ENCODE data around the gene DUSP1. TPM values are rescaled to one million over a fixed set of nuclear protein-coding genes. Genes with fewer than 3 reads are reported as not detected.
A peak's percentile ranks its signal among the peaks of the same experiment; 100 is the strongest.

The DUSP1 gene
- total RNA-seq, 4 donors from 2014 or later = 455 to 718 (median 676) TPM

GRCh38 chr5:172802112-172802511 lies 31.1 kb upstream of the DUSP1 start:
- Histone ChIP-seq H3K36me3 (no peaks in the 10 kb centered on the region), H3K27ac (replicated peaks in 1 of 4) (no peak overlapping the region), H3K4me3 (no peak overlapping the region), H3K27me3 (no peaks in the 10 kb centered on the region), H3K4me1 (peaks cover 3 to 37% (median 23%) of the 10 kb centered on the region in 4 donors), H3K9me3 (no peaks in the 10 kb centered on the region)
- TF ChIP-seq CTCF (IDR thresholded peaks at IDR 0.05) = no peak
- no peak for TF ChIP-seq POLR2A (IDR thresholded peaks at IDR 0.05; ENCODE audit: low read depth)
- no peak for TF ChIP-seq POLR2AphosphoS5 (IDR thresholded peaks at IDR 0.05)
- TF ChIP-seq EP300 (IDR thresholded peaks at IDR 0.05) = no peak
- WGBS = 88% methylated on average over 2 of the region's 2 CpGs
- intact Hi-C loops (cut with DNase I) = no loop called here
- no peak for DNase-seq (ENCODE audit: extremely low spot score)

GRCh38 chr5:172801179-172801671 lies 30.2 kb upstream of the DUSP1 start:
- no peaks in the 10 kb centered on the region for H3K36me3 ChIP-seq
- WGBS = 64% methylated on average over 4 of the region's 4 CpGs
- no peaks in the 10 kb centered on the region for H3K27me3 ChIP-seq
- H3K4me1 ChIP-seq = peaks cover 3 to 36% (median 26%) of the 10 kb centered on the region in 4 donors
- peak overlapping the region; percentile 13 to 85 (median 46) for H3K27ac ChIP-seq (replicated peaks in 1 of 4)
- peak; percentile 10 to 57 for TF ChIP-seq POLR2AphosphoS5 (IDR thresholded peaks at IDR 0.05)
- TF ChIP-seq CTCF (IDR thresholded peaks at IDR 0.05) = no peak
- no peaks in the 10 kb centered on the region for H3K9me3 ChIP-seq
- no peak for DNase-seq (ENCODE audit: extremely low spot score)
- intact Hi-C loops (cut with DNase I) = no loop called here
- H3K4me3 ChIP-seq = no peak overlapping the region

GRCh38 chr5:172800088-172800551 lies 29.1 kb upstream of the DUSP1 start:
- no peaks in the 10 kb centered on the region for H3K9me3 ChIP-seq
- intact Hi-C loops (cut with DNase I) = no loop called here

GRCh38 chr5:172799416-172799815 lies 28.4 kb upstream of the DUSP1 start:
- H3K4me1 ChIP-seq = peaks cover 13 to 54% (median 44%) of the 10 kb centered on the region in 4 donors
- no peak overlapping the region for H3K4me3 ChIP-seq
- no peaks in the 10 kb centered on the region for H3K36me3 ChIP-seq
- TF ChIP-seq POLR2A (IDR thresholded peaks at IDR 0.05; ENCODE audit: low read depth) (no peak), EP300 (IDR thresholded peaks at IDR 0.05) (no peak), CTCF (IDR thresholded peaks at IDR 0.05) (no peak), POLR2AphosphoS5 (IDR thresholded peaks at IDR 0.05) (no peak)
- H3K27me3 ChIP-seq = no peaks in the 10 kb centered on the region
- intact Hi-C loops (cut with DNase I) = no loop called here
- peak overlapping the region; percentile 38 to 85 (median 70) for H3K27ac ChIP-seq (replicated peaks in 1 of 4)
- no peak for DNase-seq (ENCODE audit: extremely low spot score)
- H3K9me3 ChIP-seq = no peaks in the 10 kb centered on the region
- WGBS = 92% methylated on average over 6 of the region's 6 CpGs

More at GRCh38 chr5:172800088-172800551, 29.1 kb upstream of the DUSP1 start:
- WGBS = 80% methylated on average over 10 of the region's 16 CpGs
- H3K4me3 ChIP-seq = no peak overlapping the region
- peak overlapping the region; percentile 38 to 85 (median 70) for H3K27ac ChIP-seq (replicated peaks in 1 of 4)
- H3K36me3 ChIP-seq = no peaks in the 10 kb centered on the region
- no peak for DNase-seq (ENCODE audit: extremely low spot score)
- H3K27me3 ChIP-seq = no peaks in the 10 kb centered on the region
- H3K4me1 ChIP-seq = peaks cover 6 to 47% (median 37%) of the 10 kb centered on the region in 4 donors
- TF ChIP-seq POLR2AphosphoS5 (IDR thresholded peaks at IDR 0.05) = peak; percentile 48 to 54
- TF ChIP-seq EP300 (IDR thresholded peaks at IDR 0.05) = no peak
- TF ChIP-seq POLR2A (IDR thresholded peaks at IDR 0.05; ENCODE audit: low read depth) = peak; percentile 20

- H3K9me3 ChIP-seq = no peaks in the 10 kb centered on the region
- no peaks in the 10 kb centered on the region for H3K36me3 ChIP-seq
- no peaks in the 10 kb centered on the region for H3K27me3 ChIP-seq
- peaks cover 21 to 62% (median 52%) of the 10 kb centered on the region in 4 donors for H3K4me1 ChIP-seq
- H3K4me3 ChIP-seq = no peak overlapping the region
- TF ChIP-seq EP300 (IDR thresholded peaks at IDR 0.05) = peak; percentile 9
- TF ChIP-seq POLR2AphosphoS5 (IDR thresholded peaks at IDR 0.05) = peak; percentile 37 to 40
- no peak for TF ChIP-seq POLR2A (IDR thresholded peaks at IDR 0.05; ENCODE audit: low read depth)
- no peak for TF ChIP-seq CTCF (IDR thresholded peaks at IDR 0.05)
- DNase-seq (ENCODE audit: extremely low spot score) = no peak
- intact Hi-C loops (cut with DNase I) = no loop called here
- peak overlapping the region; percentile 38 to 85 (median 80) for H3K27ac ChIP-seq (replicated peaks in 1 of 4)
- 68% methylated on average over 14 of the region's 14 CpGs for WGBS
Measured at GRCh38 chr5:172798422-172799215, 27.6 kb upstream of the DUSP1 start.

Data from esophagus muscularis mucosa (tissue), 4 donors.